Measurements from ENCODE around the gene MS4A6A.
"Not testable (repeated sequence)": the region's sequence is repeated elsewhere in the genome, so short reads cannot be mapped to it uniquely, and the experiment has no call there.

GRCh38 chr11:60152727-60153126 is 30.2 kb downstream of the MS4A6A start:
- TF ChIP-seq FOXK2 (IDR thresholded peaks at IDR 0.05); SP1 (IDR thresholded peaks at IDR 0.05); HDGF (IDR thresholded peaks at IDR 0.05; ENCODE audit: borderline replicate concordance); ELF4 (IDR thresholded peaks at IDR 0.05); FOXM1 (IDR thresholded peaks at IDR 0.05; ENCODE audit: borderline replicate concordance): not testable (repeated sequence)

Measured in HEK293T (cell line).